ENCODE results near the gene ALG11.
"Not testable (repeated sequence)": the region's sequence is repeated elsewhere in the genome, so short reads cannot be mapped to it uniquely, and the experiment has no call there.

Gene ALG11

GRCh38 chr13:52011632-52012511 lies at the start of gene ALG11:
Gene ALG11 (plus strand): TSS chr13:52012398. CDS start chr13:52012419, 21 bp downstream.
- DNase-seq = peak; percentile 92 to 93

GRCh38 chr13:51966186-51966585 lies 46.0 kb upstream of the ALG11 start:
- DNase-seq = no peak

GRCh38 chr13:51967482-51968446 lies 44.4 kb upstream of the ALG11 start:
- no peak for DNase-seq

GRCh38 chr13:51970349-51970748 lies 41.8 kb upstream of the ALG11 start:
- DNase-seq = no peak

GRCh38 chr13:51971520-51972426 lies 40.4 kb upstream of the ALG11 start:
- no peak for DNase-seq

GRCh38 chr13:51974482-51974881 lies 37.7 kb upstream of the ALG11 start:
- DNase-seq = no peak

GRCh38 chr13:51976423-51976822 lies 35.8 kb upstream of the ALG11 start:
- DNase-seq = no peak

- no peak for DNase-seq
These were observed 35.3 kb upstream of the ALG11 start for GRCh38 chr13:51976890-51977289.

- no peak for DNase-seq
These were observed 34.6 kb upstream of the ALG11 start for GRCh38 chr13:51977625-51978024.

GRCh38 chr13:51978796-51979556 lies 33.2 kb upstream of the ALG11 start:
- DNase-seq = no peak

GRCh38 chr13:51980908-51981307 lies 31.3 kb upstream of the ALG11 start:
- DNase-seq = no peak

GRCh38 chr13:51981355-51981754 lies 30.8 kb upstream of the ALG11 start:
- no peak for DNase-seq

- not testable (repeated sequence) for DNase-seq
These were observed 28.9 kb upstream of the ALG11 start for GRCh38 chr13:51983292-51983691.

GRCh38 chr13:51984904-51985303 lies 27.3 kb upstream of the ALG11 start:
- not testable (repeated sequence) for DNase-seq

GRCh38 chr13:51988988-51989618 lies 23.1 kb upstream of the ALG11 start:
- no peak for DNase-seq

- no peak for DNase-seq
These were observed 18.5 kb upstream of the ALG11 start for GRCh38 chr13:51993713-51994112.

GRCh38 chr13:51995677-51996551 lies 16.3 kb upstream of the ALG11 start:
- no peak for DNase-seq

GRCh38 chr13:51996641-51997040 lies 15.6 kb upstream of the ALG11 start:
- DNase-seq = no peak

GRCh38 chr13:51997186-51997585 lies 15.0 kb upstream of the ALG11 start:
- DNase-seq = no peak
